BJ (cell line): ENCODE data around the gene OR51I2. TPM values are rescaled to one million over a fixed set of nuclear protein-coding genes. Genes with fewer than 3 reads are reported as not detected.

Experiments
- CTCF ChIA-PET: fragments of 350-600 bp; formaldehyde crosslinking; extraction: SDS; loops from one replicate; lab custom pipeline; 2021; ENCODE audit warnings: antibody characterized with exemption, inconsistent platforms; lab: Yijun Ruan, JAX
- POLR2A ChIA-PET: fragments of 300-600 bp; sonication (Branson Sonifier 250); formaldehyde crosslinking; extraction: SDS; loops from one replicate; lab custom pipeline; 2021; ENCODE audit warnings: antibody characterized with exemption; lab: Charles Lee
- DNase-seq: peaks from one replicate; pipeline ENCODE4 v3.0.0-alpha.2; 2011; ENCODE audit warnings: low read depth
- H3K27me3 ChIP-seq: 2 replicates; pipeline ENCODE4 v1.6.0; 2011; ENCODE audit warnings: low read length; ENCODE audit not compliant: control insufficient read depth, insufficient read depth
- H3K36me3 ChIP-seq: 2 replicates; pipeline ENCODE4 v1.5.1; 2011; ENCODE audit warnings: low read length; ENCODE audit not compliant: control insufficient read depth, insufficient read depth
- H3K4me3 ChIP-seq: 2 replicates; pipeline ENCODE4 v1.5.1; 2011; ENCODE audit warnings: low read depth, mild to moderate bottlenecking, control low read depth, low read length
- polyA minus RNA-seq: library from RNA; depleted of rRNA, polyadenylated mRNA; stranded (reverse); fragments of >200 nt; gene quantifications from 2 replicates; pipeline ENCODE4 v1.2.3, GENCODE V29; 2011; rRNA and poly(A)+ RNA removed
- polyA plus RNA-seq: library from polyadenylated mRNA; depleted of rRNA; stranded (reverse); fragments of >200 nt; gene quantifications from 2 replicates; pipeline ENCODE4 v1.2.3, GENCODE V29; 2011; rRNA removed
- TF ChIP-seq, protein P1 (sequence below): IDR thresholded peaks from 2 replicates; pipeline ENCODE4 v1.5.1; 2011; ENCODE audit warnings: low read depth, mild to moderate bottlenecking, control low read depth, inconsistent platforms, low read length, moderate library complexity; ENCODE audit not compliant: insufficient read depth

The OR51I2 gene, protein sequence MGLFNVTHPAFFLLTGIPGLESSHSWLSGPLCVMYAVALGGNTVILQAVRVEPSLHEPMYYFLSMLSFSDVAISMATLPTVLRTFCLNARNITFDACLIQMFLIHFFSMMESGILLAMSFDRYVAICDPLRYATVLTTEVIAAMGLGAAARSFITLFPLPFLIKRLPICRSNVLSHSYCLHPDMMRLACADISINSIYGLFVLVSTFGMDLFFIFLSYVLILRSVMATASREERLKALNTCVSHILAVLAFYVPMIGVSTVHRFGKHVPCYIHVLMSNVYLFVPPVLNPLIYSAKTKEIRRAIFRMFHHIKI
- not detected in 2 replicates for polyA plus RNA-seq
- polyA minus RNA-seq = not detected in 2 replicates

DNA sequence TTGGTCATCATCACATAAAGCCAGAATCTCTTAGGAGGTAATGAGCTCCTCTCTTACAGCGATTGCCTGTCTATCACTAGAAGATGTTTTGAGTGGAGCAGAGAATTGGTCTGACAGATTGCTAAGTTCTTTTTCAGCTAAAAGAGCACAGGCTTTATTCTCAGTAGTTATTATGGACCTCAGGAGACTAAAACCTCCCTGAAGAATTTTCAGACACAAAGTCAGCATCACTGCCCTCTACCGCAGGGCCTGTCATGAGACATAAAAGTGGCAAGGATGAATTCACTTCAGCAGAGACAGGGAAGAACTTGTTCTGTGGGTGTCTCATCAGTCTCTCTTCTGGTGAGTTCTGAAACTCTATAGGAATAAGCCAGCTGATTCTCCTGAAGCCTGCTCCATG is at the start of gene OR51I2:
OR51I2 (plus strand) TSS at position 301 of the 400 bp plus-strand sequence. CDS start 4,166 bp downstream, outside the sequence.
- POLR2A ChIA-PET = no interaction called here
- CTCF ChIA-PET = interaction anchor here (1.0 to 1.2 kb wide), 2 partner anchors 19 to 28 kb away, joined by 3 to 4 read pairs; no protein-coding TSS in a partner anchor
- TF ChIP-seq, protein P1, sequence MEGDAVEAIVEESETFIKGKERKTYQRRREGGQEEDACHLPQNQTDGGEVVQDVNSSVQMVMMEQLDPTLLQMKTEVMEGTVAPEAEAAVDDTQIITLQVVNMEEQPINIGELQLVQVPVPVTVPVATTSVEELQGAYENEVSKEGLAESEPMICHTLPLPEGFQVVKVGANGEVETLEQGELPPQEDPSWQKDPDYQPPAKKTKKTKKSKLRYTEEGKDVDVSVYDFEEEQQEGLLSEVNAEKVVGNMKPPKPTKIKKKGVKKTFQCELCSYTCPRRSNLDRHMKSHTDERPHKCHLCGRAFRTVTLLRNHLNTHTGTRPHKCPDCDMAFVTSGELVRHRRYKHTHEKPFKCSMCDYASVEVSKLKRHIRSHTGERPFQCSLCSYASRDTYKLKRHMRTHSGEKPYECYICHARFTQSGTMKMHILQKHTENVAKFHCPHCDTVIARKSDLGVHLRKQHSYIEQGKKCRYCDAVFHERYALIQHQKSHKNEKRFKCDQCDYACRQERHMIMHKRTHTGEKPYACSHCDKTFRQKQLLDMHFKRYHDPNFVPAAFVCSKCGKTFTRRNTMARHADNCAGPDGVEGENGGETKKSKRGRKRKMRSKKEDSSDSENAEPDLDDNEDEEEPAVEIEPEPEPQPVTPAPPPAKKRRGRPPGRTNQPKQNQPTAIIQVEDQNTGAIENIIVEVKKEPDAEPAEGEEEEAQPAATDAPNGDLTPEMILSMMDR = no peak
- no peak for DNase-seq
- Histone ChIP-seq H3K27me3 (no peaks in the 10 kb centered on the region), H3K36me3 (no peaks in the 10 kb centered on the region), H3K4me3 (no peak within 1 kb of the TSS)

DNA sequence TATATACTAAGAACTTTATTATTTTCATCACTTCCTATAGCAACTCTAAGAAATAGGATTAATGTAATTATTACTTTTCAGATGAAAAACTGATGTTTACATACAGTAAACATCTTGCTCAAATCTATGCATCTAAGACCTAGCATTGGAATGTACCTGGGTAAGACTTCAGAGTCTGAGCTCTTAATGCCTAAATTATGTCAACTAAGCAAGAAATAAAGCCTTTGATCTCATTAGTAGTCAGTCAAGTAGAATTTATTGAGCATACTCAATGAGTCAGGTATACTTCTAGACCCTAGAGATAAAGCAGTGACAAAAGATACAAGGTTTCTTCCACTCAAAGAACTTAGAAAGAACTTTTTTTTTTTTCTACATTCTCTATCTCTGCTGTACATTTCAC is 44.0 kb upstream of the OR51I2 start:
- Histone ChIP-seq H3K4me3 (no peak overlapping the region), H3K27me3 (no peaks in the 10 kb centered on the region), H3K36me3 (no peaks in the 10 kb centered on the region)
- CTCF ChIA-PET = no interaction called here
- POLR2A ChIA-PET = no interaction called here
- TF ChIP-seq, protein P1 = no peak
- no peak for DNase-seq

DNA sequence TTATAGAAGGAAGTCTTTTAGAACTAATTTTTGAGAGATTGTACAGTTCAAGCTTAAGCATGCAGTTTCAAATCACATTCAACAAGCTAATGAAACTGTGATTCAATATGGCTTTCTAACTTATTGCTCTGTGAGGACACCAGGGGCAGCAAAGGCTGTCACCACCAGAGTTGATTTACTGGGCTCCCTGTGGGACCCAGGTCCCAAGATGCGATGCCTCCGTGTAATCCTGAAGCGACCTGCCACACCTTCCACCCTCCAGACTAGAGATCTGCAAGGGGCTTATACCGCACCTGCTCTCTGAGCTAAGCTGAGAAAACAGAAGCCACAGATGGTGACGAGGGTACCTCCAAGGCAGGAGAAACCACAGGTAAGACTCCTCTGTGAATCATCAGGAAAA is 28.1 kb upstream of the OR51I2 start:
- ChIA-PET POLR2A (no interaction called here), CTCF (interaction anchor here (0.7 kb wide), 1 partner anchor 166 kb away, joined by 3 read pairs; no protein-coding TSS in a partner anchor)
- Histone ChIP-seq H3K4me3 (no peak overlapping the region), H3K27me3 (no peaks in the 10 kb centered on the region), H3K36me3 (no peaks in the 10 kb centered on the region)
- TF ChIP-seq, protein P1 = no peak
- DNase-seq = no peak

DNA sequence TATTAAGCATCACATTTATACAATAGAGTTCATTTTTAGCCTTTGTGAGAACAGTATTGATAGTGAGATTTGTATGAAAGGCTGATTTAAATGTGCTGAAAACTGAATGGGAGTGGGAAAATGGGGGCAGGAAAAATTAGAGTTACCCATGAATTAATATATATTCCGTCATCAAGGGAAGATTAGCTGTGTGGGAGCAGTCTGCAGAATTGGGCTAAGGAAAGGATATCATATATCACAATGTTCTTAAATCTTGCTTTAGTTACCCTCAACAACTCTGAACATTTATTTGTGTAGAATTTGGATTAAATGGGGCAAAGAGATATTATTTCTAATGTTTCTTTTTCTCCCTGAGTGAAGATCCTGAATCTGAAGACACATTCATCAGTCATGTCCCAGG is 27.3 kb upstream of the OR51I2 start, which contains the start of gene OR51Q1:
OR51Q1 (plus strand) TSS at position 301 of the 400 bp plus-strand sequence; CDS start at position 391, 90 bp downstream.
- CTCF ChIA-PET = no interaction called here
- POLR2A ChIA-PET = no interaction called here
- TF ChIP-seq, protein P1 = no peak
- no peak within 1 kb of the TSS for H3K4me3 ChIP-seq
- H3K36me3 ChIP-seq = no peaks in the 10 kb centered on the region
- DNase-seq = no peak
- H3K27me3 ChIP-seq = no peaks in the 10 kb centered on the region

DNA sequence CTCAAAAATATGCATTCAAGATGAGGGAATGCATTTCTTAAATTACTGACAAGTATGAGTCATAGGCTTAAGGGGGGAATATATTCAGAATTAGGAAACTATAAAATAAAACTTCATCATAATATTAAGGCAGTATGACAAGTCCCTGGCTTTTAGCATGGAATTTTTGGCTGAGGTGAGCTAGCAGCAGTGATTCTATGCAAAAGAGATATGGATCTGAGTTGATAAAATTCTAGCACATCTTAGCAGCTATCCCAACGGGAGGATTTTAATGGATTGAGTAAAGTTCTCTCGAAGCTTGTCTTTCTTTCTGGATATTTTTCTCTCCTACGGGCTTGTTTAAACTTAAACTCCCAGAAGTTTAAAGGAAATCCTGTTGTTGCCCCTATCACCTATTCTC is 26.0 kb upstream of the OR51I2 start:
- Histone ChIP-seq H3K4me3 (no peak overlapping the region), H3K27me3 (no peaks in the 10 kb centered on the region), H3K36me3 (no peaks in the 10 kb centered on the region)
- CTCF ChIA-PET = no interaction called here
- DNase-seq = no peak
- TF ChIP-seq, protein P1 = no peak
- POLR2A ChIA-PET = no interaction called here
